GM12892 (cell line): Measurements from ENCODE around the gene FCRL2.
A peak's percentile ranks its signal among the peaks of the same experiment; 100 is the strongest.
"Not testable (repeated sequence)": the region's sequence is repeated elsewhere in the genome, so short reads cannot be mapped to it uniquely, and the experiment has no call there.

Experiments
- DNase-seq: peaks from one replicate; pipeline ENCODE4 v3.0.0; 2011; ENCODE audit not compliant: insufficient read length
- FAIRE-seq: peaks from 2 replicates; lab custom pipeline; 2011; peaks lifted over from hg19 to GRCh38; lab: Jason Lieb, UNC
- POLR2A ChIP-seq: IDR thresholded peaks from 2 replicates; pipeline ENCODE4 v1.6.1; 2011; ENCODE audit warnings: low read depth, low read length, control low read depth
- POLR2AphosphoS5 ChIP-seq: IDR thresholded peaks from 2 replicates; pipeline ENCODE4 v1.6.1; 2011; ENCODE audit warnings: low read depth, low read length, control low read depth
- TAF1 ChIP-seq: IDR thresholded peaks from 2 replicates; pipeline ENCODE4 v1.6.1; 2011; ENCODE audit warnings: low read depth, mild to moderate bottlenecking, control low read depth, low read length, borderline replicate concordance

The FCRL2 gene

GRCh38 chr1:157739229-157739901, 37.6 kb downstream of the FCRL2 start:
- DNase-seq (no peak), FAIRE-seq (no peak)
- TF ChIP-seq TAF1 (no peak), POLR2A (no peak), POLR2AphosphoS5 (no peak)

GRCh38 chr1:157735991-157736390, 40.9 kb downstream of the FCRL2 start:
- DNase-seq, FAIRE-seq: not testable (repeated sequence)

GRCh38 chr1:157734321-157734720, 42.6 kb downstream of the FCRL2 start:
- DNase-seq (no peak), FAIRE-seq (peak; percentile 42)

GRCh38 chr1:157732755-157733154, 44.2 kb downstream of the FCRL2 start:
- TF ChIP-seq POLR2A (no peak), TAF1 (no peak), POLR2AphosphoS5 (no peak)
- FAIRE-seq (no peak), DNase-seq (no peak)

More at GRCh38 chr1:157734321-157734720, 42.6 kb downstream of the FCRL2 start:
- TF ChIP-seq POLR2AphosphoS5: no peak

GRCh38 chr1:157725221-157725577, 51.7 kb downstream of the FCRL2 start:
- no peak for DNase-seq
- FAIRE-seq: no peak
- TF ChIP-seq POLR2A (no peak), POLR2AphosphoS5 (no peak), TAF1 (no peak)

GRCh38 chr1:157724537-157725220, 52.3 kb downstream of the FCRL2 start:
- DNase-seq: no peak
- no peak for TF ChIP-seq POLR2A
- FAIRE-seq: peak; percentile 27

- DNase-seq (no peak), FAIRE-seq (no peak)
- no peak for TF ChIP-seq TAF1
- no peak for TF ChIP-seq POLR2AphosphoS5
- no peak for TF ChIP-seq POLR2A
These were observed 53.8 kb downstream of the FCRL2 start for GRCh38 chr1:157723157-157723556.

GRCh38 chr1:157721985-157722384, 54.9 kb downstream of the FCRL2 start:
- no peak for TF ChIP-seq TAF1
- TF ChIP-seq POLR2AphosphoS5: no peak
- no peak for TF ChIP-seq POLR2A
- FAIRE-seq (no peak), DNase-seq (no peak)

- no peak for TF ChIP-seq POLR2AphosphoS5
- TF ChIP-seq TAF1: no peak
- no peak for TF ChIP-seq POLR2A
- FAIRE-seq (no peak), DNase-seq (no peak)
These were observed 61.2 kb downstream of the FCRL2 start for GRCh38 chr1:157715736-157716135.

- no peak for FAIRE-seq
- no peak for DNase-seq
- TF ChIP-seq POLR2AphosphoS5 (no peak), POLR2A (no peak), TAF1 (no peak)
These were observed 65.1 kb downstream of the FCRL2 start for GRCh38 chr1:157711802-157712201.

- no peak for FAIRE-seq
- TF ChIP-seq POLR2A: no peak
- TF ChIP-seq TAF1: no peak
- TF ChIP-seq POLR2AphosphoS5: no peak
These were observed 72.1 kb downstream of the FCRL2 start for GRCh38 chr1:157704878-157705277.

GRCh38 chr1:157703981-157704380, 73.0 kb downstream of the FCRL2 start:
- TF ChIP-seq POLR2AphosphoS5 (no peak), POLR2A (no peak), TAF1 (no peak)
- DNase-seq (no peak), FAIRE-seq (no peak)

More at GRCh38 chr1:157704878-157705277, 72.1 kb downstream of the FCRL2 start:
- DNase-seq: no peak

- DNase-seq: no peak
- no peak for FAIRE-seq
- TF ChIP-seq POLR2AphosphoS5 (no peak), TAF1 (no peak), POLR2A (no peak)
These were observed 74.6 kb downstream of the FCRL2 start for GRCh38 chr1:157702308-157702825.
